Hematopoietic multipotent progenitor cell treated with erythropoietin and hydrocortisone succinate and interleukin-3 and kit ligand, for 6 days (in vitro differentiated cells): ENCODE results near the gene ARID5B.
"Not testable (repeated sequence)": the region's sequence is repeated elsewhere in the genome, so short reads cannot be mapped to it uniquely, and the experiment has no call there.

ENCODE experiments used
- DNase-seq: peaks from one replicate; pipeline ENCODE4 v3.0.0-alpha.2; 2015

The ARID5B gene

GRCh38 chr10:61971003-61971325 lies 69.5 kb downstream of the ARID5B start:
- DNase-seq: no peak

DNA sequence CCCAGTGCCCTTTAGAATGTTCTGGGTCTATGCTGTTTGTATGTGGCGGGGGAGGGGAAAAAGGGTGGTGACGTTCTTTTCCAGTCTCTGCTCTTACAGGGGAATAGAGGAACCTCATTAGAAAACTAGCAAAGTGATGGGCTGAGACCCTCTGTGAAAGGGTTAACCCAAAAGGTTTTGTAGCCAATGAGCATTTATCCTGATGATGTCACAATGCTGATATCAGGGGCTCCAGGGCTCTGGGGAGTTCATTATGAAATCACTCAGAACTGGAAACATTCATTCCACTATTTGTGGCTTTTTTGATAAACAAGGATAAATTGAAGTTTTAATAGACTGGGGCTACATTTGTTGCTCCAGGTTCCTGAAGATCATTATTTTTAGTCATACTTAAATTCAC lies 71.7 kb downstream of the ARID5B start:
- no peak for DNase-seq

- DNase-seq: no peak
Measured at GRCh38 chr10:61973906-61974305, 72.4 kb downstream of the ARID5B start.

GRCh38 chr10:61974601-61975390 lies 73.3 kb downstream of the ARID5B start:
- peak; percentile 68 for DNase-seq

DNA sequence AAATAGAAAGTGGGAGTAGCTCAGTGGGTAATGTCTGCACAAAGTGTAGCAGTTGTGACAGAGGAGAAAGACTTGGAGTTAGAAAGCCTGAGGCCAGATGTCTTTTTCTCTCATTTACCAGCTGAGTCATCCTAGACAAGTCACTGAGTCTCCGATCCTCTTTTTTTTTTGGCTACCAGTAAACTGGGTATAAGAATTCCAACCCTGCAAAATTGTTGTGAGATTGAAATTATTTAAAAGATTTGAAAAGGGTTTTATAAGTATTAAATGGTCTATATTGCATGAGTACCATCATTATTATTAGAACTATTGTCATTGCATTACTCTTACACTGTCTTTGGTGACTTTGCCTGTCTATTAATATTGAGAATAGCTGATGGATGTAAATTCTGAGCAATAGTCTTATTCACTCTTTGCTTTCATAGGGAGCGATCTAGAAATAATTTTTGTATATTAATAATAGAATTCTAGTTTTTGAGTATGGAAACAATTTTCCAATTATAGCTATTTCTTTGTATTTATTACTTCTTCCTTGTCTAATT lies 74.0 kb downstream of the ARID5B start:
- no peak for DNase-seq

- DNase-seq: not testable (repeated sequence)
Measured at GRCh38 chr10:61976951-61977721, 75.6 kb downstream of the ARID5B start.

GRCh38 chr10:61978965-61979364 lies 77.5 kb downstream of the ARID5B start:
- DNase-seq: no peak

DNA sequence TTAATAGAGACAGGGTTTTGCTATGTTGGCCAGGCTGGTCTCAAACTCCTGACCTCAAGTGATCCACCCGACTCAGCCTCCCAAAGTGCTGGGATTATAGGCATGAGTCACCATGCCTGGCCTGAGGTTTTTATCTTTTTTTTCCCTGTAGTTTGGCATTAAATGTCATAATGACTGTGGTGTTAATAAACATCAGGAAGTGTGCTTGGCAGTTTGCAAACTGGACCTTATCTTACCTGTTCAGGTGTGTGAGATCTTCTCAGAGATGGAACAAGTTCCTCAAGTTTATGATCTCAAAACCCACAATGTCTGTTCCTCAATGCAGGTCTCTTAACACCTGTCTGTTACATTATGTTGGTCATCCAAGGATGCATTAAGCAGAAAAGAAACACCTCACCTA lies 80.0 kb downstream of the ARID5B start:
- DNase-seq: no peak

- DNase-seq: no peak
Measured at GRCh38 chr10:61983255-61983654, 81.8 kb downstream of the ARID5B start.

GRCh38 chr10:61984803-61985418 lies 83.4 kb downstream of the ARID5B start:
- no peak for DNase-seq

DNA sequence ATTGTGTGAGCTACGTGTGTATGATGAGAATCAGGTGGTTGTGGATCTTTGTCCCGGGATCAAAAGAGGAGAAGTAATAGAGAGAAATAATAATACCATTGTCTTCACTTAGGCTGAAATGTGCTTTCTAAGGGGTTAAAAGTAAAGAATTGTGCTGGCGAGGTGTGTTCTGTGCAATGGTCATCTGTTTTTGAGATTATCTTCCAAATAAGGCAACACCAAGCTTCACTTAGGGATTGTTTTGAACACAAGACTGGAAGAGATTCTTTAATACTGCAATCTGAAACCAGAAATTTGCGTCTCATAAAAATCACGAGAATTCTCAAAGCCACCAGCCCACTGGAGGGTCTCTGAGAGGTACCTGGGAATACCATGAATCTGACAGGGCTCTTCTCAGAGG lies 84.2 kb downstream of the ARID5B start:
- DNase-seq: no peak

DNA sequence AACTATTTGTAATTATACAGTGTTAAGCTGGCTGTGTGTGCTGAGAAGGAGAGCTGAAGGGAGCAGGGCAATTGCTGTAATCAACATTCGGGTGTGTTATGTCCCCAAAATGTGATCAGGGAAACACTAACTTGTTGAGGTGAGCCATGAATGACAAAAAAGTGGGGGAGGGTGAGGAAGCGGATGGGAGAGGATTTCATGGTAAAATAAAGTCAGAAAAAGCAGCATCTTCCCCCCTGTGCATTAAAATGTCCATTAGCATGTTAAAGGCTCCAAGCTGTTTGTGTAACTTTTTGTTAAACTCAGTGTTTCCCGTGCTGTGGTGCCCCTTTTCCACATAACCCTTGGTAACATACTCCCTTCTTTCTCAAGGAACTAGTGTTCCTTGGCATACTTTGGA lies 84.9 kb downstream of the ARID5B start:
- no peak for DNase-seq

DNA sequence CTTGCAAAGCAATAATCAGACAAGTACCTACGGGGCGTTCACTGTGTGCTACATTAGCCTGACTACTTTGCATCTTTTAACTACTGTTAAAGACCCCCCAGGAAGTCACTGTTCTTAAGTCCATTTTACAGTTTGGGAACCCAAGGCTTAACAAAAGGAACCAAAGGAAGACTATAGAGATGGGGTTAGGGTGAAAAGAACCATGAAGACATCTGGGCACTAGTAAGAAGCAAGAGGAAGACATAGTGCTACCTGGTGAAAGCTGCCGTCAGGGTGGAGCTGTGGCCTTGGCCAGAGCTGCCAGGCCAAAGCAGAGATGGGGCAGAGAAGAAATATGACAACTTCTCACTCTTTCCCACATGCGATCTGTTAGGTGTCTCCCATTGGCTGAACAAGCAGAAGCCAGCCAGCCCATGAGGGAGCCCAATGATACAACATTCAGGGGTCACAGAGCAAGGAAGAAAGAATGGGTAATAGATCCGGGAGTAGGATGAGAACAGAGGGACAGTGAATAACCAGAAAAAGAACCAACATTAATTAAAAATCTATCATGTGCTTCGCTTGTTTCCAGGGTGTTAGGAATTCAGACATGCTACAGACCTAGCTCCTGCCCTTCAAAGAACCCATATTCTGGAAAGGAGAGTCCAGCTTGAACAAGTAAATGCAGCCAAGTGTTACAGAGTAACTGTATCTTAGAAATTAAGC lies 85.4 kb downstream of the ARID5B start:
- DNase-seq: no peak

- DNase-seq: no peak
Measured at GRCh38 chr10:61987537-61987936, 86.0 kb downstream of the ARID5B start.

DNA sequence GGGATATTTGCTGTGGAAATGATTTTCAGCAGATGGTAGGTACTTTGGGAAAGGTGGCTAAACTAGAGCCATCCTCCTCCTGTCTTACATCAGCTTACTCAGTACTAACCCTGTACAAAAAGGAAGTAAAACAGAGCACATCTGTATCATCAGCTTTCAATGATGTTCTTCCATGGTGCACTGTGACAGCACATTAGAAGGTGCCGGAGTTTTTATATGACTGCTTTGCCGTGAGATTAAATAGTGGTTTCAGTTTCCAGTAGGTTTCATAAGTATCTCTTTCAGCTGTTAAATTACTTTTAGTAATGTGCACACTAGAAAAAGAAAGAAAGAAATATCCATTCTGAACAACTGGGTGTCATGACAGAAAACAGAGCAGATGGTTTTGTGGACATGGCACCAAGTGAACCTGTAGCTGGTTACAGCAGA lies 86.5 kb downstream of the ARID5B start:
- no peak for DNase-seq

DNA sequence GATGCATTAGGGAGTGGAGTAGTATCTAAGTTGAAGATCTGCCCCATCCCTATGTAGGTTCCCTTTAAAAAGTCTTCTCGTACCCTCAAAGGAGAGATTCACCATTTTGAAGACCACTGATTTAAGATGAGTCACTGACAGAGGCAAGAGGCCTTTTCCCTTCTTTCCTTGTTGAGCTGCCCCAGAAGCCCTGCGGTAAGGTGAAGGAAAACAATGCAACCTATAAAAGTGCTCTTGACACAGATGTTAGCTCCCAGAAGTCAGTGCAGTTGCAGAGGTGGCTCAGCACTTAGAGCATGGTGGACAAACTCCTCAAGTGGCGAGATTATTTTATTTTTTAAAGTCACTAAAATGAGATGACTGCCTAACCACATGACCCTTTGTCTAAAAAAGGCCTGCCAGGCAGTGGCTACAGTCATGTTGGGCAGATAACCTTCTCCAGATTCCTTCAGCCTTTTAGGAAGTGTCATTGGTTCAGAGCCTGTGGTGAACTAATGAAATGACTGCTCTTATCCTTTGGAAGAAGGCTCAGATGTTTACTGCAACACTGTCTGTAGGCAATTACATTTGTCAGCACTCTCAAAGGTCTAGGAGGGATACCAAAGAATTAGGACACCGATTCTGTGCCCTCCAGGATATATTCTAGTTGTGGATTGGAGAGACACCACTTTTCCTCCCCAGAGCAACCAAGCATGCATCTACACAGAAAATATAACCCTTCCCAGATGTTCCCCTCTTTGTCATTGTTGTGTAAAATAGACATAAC lies 88.7 kb downstream of the ARID5B start:
- no peak for DNase-seq

- no peak for DNase-seq
Measured at GRCh38 chr10:61990761-61991135, 89.2 kb downstream of the ARID5B start.

- DNase-seq: no peak
Measured at GRCh38 chr10:61991166-61991565, 89.7 kb downstream of the ARID5B start.

- no peak for DNase-seq
Measured at GRCh38 chr10:61992059-61992460, 90.6 kb downstream of the ARID5B start.

DNA sequence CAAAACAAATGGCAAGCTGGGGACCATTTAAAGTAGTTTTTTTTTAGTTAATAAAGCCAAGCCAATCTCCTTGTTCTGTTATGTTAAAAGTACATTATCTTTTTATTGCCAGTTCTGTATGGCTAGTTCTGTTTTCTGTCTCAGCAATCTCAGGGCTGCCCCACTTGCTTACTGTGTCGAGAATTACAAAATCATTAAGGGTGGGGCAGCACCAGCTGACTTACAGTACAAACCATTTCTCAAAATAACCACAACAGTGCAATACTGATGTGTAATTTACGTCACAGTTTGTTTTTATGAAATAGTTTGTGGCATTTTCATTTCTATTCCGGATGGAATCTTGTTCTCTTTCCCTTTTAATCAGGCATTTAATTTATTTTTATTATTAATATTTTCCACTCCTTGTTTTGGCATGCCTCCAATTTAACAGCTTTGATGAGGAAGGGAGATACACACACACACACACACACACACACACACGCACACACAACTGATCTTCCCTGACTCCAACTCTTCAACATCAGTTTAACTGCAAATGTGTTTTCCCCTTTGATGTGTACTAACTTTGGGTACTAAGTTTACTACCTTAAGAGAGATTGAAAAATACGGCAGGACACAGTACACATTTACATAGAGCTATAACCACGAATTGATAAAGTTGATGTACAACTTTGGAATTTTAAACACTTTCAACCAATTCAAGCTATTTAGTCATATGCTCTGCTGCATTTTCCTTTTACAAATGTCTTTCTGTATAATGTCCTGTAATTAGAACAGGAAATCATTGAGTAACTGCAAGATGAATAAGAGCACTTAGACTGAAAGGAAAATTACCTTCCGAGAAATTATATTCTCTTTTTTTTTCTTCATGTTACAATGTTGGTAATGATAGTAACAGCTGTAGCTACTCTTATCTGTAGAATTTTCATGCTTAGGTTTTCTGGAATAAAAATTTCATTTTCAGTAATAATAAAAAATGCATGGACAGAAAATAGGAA lies 91.5 kb downstream of the ARID5B start:
- DNase-seq: peak; percentile 82
